Activated gamma-delta T cell treated with anti-CD3 and anti-CD28 coated beads, Interleukin-2, amount 50 U/mL, for 16 hours (primary cell): Measurements from ENCODE around the gene CCT8L2.
"Not testable (repeated sequence)": the region's sequence is repeated elsewhere in the genome, so short reads cannot be mapped to it uniquely, and the experiment has no call there.

Source experiments
- DNase-seq: peaks from one replicate; pipeline ENCODE4 v3.0.0-alpha.2; 2020; ENCODE audit warnings: low read depth

The CCT8L2 gene, protein sequence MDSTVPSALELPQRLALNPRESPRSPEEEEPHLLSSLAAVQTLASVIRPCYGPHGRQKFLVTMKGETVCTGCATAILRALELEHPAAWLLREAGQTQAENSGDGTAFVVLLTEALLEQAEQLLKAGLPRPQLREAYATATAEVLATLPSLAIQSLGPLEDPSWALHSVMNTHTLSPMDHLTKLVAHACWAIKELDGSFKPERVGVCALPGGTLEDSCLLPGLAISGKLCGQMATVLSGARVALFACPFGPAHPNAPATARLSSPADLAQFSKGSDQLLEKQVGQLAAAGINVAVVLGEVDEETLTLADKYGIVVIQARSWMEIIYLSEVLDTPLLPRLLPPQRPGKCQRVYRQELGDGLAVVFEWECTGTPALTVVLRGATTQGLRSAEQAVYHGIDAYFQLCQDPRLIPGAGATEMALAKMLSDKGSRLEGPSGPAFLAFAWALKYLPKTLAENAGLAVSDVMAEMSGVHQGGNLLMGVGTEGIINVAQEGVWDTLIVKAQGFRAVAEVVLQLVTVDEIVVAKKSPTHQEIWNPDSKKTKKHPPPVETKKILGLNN

DNA sequence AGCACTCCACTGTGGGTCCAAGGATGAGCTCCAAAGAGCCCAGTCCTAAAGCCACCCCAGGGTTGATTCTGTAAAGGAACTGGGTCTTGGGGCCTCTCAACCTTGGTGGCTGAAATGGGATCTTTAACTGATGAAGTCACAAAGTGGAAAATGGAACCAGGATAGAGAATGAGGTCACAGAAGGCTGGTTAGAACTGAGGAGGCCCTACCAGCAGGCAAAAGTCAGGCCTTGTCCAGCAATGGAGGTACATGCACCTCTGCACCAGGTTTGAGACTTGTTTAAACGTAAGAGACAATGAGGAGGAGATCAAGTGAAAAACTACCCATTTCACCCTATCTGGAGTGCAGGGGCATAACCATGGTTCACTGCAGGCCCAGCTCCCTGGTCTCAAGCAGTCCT lies at the start of gene CCT8L2:
Gene CCT8L2, minus strand, starts transcription at position 101 of the 400 bp plus-strand sequence. CDS start 260 bp downstream, outside the sequence.
- not testable (repeated sequence) for DNase-seq

DNA sequence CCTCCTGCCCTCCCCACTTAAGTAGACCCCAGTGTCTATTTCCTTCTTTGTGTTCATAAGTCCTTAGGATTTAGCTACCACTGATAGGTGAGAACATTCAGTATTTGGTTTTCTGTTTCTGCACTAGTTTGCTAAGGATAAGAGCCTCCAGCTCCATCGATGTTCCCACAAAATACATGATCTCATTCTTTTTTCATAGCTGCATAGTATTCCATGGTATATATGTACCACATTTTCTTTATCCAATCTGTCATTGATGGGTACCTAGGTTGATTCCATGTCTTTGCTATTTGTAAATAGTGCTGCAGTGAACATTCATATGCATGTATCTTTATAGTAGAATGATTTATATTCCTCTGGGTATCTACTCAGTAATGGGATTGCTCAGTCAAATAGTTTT lies 42.8 kb upstream of the CCT8L2 start:
- DNase-seq = not testable (repeated sequence)

DNA sequence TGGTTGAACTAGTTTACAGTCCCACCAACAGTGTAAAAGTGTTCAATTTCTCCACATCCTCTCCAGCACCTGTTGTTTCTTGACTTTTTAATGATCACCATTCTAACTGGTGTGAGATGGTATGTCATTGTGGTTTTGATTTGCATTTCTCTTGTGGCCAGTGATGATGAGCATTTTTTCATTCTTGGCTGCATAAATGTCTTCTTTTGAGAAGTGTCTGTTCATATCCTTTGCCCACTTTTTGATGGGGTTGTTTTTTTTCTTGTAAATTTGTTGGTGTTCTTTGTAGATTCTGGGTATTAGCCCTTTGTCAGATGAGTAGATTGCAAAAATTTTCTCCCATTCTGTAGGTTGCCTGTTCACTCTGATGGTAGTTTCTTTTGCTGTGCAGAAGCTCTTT lies 41.5 kb upstream of the CCT8L2 start:
- not testable (repeated sequence) for DNase-seq

DNA sequence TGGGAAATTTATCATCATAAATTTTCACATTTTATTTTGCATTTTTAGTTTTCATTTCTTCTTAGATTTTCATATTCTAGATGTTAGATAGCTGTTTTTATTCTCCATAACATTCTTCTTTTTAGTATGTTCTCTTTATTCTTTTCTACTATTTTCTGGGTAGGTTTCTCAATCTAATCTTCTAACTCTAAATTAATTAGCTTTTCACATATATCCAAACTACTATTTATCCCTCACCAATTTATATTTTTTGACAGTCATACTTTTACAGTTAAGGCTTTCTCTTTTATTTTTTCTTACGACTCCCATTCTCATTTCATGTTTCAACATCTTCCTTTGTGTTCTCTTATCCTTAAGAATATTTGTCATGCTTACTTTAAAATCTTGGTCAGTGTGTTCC lies 35.9 kb upstream of the CCT8L2 start:
- not testable (repeated sequence) for DNase-seq

DNA sequence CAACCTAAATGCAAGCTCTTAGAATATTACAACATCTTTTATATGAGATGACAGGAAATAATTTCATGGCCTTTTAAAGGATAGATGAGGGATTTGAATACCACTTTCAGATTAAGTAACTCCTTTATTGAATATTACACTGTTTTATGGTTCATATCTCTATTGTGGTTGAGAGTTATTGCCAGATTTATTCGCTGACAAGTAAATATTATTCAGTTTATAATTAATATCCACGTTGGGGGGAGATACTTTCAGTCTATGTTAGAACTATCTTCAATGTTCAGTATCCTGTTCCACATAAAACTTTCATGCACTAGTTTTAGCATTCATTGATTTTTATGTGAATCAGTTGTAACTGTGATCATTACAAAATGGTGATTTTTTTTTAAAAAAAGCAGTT lies 32.4 kb upstream of the CCT8L2 start:
- not testable (repeated sequence) for DNase-seq

DNA sequence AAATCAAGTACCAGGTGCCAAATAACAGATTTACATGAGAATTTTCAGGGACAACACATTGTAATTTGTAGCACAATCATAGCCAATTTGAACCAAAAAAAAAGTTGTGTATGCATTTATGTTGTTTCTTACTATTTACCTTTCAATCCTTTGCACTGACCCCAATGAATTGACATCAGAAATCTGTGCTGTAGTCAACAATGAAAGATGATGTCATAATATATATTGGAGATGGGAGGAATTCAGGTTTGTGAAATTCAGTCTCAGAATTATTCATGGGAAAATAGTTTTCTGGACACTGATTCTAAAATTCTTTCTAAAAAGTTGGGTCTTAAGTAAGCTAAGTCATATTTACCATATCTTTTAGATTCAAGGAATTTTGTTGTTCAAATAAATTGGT lies 31.0 kb upstream of the CCT8L2 start:
- not testable (repeated sequence) for DNase-seq

DNA sequence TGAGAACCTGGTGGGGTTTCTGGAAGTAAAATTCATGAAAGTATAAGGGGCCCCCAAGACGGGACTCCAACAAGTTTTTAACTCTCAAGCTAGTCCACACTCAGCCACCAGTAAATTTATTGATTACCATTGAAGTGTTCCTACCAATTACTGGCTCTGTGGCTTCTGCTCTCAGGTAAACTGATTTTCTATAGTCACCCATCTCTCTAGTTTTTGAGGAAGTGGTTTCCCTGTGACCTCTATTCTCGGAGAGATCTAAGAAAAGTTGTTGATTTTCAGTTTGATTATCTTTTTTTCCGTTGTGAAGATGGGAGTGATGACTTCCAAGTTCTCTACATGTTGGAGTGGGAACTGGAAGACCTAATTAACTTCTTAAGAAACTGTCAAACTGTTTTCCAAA lies 24.9 kb upstream of the CCT8L2 start:
- not testable (repeated sequence) for DNase-seq

DNA sequence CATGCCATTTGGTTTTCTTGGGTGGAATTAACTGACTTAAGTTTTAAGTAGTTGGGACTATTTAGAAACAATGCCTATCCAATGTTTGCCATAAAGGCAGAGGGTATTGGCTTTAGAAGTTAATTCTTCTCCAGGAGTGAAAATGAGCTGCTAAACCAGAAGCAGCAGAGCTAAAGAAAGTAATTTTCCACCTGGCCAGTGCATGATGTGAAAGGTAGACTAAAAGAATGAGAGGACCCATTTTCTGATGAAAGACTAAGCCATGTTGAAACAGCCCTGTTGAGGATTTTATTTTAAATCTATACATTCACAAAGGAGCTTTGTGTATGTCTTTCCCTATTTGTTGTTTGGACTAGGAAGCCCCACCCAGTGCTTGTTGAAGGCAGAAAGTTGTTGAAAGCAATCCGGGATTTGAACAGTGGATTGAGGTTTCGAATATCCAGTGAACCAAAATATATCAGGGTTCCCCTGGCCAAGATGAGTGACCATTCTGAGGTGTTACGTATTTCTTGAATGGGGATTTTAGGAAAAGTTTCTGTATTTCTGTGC lies 23.9 kb upstream of the CCT8L2 start:
- not testable (repeated sequence) for DNase-seq

DNA sequence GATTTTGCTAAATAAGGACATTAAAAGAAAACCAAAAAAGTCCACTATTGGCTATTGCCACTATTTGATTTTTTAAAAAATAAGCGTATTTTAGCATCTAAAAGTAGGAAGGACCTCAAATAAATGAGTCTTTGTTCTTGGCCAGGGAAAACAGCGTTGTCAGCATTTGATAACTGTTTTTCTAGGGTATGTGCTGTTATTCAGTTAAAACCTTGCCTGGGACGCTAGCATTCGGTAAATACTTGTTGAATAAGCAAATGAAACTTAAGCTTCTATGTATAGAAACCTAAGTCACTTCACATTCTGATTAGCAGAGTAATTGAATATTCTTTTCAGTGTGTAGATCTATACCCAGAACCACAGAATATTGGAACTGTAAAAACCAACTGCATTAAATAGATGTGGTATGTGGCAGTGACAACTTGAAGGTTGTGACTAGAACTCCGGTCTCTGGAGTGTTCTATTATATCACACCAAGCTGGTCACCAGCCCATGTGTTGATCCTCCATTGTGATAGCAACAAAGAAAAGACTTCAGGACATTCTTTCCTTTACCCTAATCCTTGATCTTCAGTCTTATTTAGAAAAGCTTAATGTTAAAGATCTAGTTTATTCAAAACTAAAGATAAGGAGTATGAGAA lies 23.1 kb upstream of the CCT8L2 start:
- not testable (repeated sequence) for DNase-seq

DNA sequence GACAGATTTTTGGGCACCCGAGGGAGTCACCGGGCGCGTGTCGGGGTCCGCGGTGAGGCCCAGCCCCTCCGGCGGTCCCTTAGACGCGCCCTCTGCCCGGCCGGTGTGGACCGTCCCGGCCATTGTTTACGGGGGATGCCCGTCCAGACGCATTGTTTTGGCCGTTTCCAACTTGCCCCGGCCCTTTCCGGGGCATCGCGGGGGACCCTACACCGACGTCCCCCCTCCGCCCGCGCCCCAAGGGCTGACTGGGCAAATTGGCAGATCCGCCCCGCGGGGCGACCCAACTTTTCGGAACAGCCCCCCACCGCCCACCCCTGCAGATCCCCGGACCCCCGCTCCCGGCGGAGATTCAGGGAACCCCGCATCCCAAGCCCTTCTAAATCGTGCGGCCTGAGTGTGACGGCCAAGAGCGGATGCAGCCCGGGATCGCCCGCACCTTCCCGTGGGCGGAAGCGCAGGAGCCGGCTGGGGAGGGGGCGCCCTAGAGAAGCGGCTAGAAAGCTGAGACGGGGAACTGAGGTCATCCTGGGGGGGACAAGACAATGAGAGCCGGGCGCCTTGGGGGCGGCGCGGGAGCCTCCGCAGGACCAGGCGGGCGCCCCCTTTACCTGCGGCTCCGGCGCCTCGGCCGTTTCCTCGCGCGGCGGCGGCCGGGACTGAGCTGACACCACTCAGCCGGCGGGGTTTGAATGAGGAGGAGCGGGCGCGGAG lies 17.1 kb upstream of the CCT8L2 start:
- DNase-seq = no peak

DNA sequence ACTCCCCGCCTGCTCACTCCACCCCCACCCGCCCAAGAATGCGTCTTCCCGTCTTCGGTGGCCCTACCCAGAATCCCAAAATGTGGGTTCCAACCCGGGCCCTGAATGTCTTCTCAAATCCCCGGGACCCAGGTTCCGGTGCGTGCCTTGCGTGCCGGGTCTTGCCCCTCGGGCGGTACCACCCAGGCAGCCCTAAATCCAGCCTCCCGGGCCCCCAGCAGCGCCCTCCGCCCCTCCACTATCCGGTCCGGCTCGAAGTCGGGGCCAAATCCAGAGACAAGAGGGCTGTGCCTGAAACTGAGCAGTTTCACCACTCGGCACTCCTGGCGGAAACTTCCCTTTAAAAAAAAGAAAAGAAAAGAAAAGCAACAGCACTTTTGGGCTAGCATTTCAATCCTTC lies 16.3 kb upstream of the CCT8L2 start:
- no peak for DNase-seq

DNA sequence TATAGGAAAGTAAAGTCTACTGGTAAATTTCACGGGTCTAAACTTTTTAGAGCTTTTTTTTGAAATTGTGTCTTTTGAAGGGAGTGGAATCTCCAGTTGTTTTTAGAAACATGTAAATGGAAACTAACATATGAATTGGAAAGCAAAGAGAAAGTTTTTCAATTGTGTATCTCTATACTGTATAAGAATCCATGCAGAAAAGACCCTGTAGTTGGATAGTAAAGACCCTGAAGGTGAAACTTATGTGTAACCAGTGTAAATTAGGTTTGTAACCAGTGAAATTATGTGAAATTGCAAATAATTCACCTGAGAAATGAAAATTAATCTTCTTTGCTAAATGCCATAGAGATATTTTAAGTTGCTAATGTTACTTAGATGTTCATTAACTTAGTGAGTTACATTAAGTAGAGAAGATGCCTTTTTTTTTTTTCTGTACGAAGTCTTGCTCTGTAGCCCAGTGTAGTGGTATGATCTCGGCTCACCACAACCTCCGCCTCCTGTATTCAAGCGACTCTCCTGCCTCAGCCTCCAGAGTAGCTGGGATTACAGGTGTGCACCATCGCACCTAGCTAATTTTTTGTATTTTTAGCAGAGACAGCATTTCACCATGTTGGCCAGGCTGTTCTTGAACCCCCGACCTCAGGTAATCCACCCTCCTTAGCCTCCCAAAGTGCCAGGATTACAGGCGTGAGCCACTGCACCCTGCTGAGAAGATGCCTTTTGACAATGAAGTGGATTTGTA lies 11.8 kb upstream of the CCT8L2 start:
- not testable (repeated sequence) for DNase-seq

DNA sequence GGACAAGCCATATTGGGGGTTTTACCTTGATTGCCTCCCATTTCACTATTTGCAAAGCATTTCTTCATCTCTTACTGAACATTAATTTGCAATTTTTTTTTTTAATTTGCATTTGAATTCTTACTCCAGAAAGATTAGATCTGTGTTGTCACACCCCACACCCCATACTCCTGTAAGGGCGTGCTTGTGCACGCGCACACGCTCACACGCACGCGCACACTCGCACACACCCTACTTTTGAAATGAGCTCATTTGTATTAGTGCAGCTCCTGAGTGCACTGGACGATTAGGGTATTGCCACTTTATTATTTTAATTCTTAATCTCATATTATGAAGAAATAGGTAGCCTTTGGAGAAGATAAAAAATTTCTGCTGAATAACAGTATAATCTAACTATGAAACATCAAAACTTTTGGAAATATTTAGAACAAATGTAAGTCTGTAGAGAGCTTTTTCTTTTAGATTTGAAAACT lies 11.2 kb upstream of the CCT8L2 start:
- not testable (repeated sequence) for DNase-seq

DNA sequence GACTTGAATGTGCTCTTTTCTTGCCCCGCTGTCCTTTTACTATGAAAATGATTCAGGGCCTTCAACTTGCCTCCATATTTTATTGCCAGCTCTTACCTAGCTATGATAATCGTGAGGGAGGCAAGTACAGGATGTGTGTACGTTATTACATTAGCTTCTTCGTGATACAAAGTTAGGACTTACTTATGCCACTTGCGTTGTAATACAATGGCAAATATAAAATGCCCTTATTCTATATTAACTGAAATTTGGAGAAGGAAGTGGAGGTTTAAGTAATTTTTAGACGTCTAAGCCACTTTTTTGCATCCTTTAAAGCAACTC lies 10.8 kb upstream of the CCT8L2 start:
- no peak for DNase-seq

DNA sequence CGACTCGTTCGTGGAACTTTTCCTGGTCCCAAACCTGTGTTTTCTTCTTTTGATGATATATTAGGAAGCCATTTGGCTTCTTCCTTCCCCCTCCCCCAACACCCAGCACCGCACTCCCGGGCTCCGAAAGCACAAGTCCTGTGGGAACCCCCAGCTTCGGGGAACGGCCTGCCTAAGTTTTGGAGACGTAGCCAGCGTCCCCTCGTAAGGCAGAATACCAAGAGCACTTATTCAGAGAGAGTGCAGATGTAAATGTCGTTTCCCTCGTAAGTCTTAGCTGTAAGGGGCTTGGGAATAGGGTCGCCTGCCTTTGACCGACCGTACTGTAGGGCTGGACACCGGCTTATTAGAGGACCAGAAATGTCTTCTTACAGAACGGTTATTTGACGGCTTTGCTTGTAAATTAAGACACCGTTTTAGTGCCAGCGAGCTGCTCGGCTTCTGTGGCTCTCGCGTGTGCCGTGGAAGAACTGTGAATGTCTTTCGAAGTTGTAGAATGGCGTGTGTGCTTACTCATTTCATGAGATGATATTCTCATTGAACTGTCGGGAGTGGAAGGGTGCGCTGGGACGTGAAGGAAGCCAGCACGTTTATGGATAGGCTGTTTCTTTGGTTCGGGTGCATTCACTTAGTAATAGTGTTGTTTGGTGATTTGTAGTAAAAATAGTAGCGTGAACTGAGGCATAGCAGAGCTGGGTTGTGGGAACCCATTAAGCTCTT lies 10.3 kb upstream of the CCT8L2 start:
- DNase-seq = not testable (repeated sequence)

DNA sequence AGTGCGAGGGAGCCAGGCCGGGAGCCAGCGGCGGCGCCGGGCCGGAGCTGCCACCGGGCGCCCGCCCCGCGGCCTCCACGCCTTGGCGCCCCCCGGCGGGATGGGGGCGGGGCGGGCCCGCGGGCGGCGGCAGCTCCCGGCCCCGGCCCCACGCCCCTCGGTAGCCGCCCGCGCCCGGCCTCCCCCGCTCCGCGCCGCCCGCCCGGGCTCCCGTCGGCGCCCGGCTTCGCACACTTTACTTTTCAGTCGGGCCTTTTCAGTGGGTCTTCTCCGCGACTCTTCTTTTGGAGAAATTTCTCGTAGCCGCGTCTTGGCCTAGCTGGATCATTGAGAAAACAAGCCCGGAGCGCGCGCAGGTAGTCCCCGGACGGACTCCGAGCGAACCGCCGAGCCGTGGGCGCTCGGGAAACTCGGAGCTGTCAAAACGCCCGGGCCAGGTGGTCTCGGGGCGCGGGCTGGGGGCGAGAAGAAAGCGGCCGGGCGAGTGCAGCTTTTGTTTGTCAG lies 9.7 kb upstream of the CCT8L2 start:
- DNase-seq = not testable (repeated sequence)

DNA sequence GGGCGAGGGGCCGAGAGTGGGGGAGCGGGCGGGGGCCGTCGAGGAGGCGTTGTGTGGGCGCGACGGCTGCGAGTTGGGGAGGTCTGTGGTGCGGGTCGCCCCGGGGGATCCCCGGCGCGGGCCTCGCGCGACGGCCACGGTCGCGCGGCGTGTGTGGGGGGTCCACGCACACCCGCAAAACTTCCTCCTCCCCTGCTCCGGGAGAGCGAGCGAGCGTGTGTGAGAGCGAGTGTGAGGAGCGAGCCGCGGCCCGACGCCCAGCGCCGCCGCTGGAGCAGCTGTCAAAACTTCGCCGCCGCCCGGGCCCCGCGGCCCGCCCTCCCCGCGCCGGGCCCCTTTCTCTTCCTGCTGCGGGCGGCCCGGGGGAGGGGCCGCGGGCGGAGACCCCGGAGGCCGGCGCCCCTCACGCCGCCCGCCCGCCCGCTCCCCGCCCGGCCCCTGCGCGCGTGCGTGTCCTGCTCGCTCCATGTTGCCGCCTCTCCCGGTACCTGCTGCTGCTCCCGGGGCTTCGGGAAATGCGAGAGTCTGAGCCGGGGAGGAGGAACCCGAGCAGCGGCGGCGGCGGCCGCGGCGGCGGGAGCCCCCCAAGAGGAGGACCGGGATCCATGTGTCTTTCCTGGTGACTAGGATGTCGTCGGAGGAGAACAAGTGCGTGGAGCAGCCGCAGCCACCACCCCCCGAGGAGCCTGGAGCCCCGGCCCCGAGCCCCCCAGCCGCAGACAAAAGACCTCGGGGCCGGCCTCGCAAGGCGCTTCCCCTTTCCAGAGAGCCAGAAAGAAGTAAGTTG lies 9.0 kb upstream of the CCT8L2 start:
- DNase-seq = no peak

DNA sequence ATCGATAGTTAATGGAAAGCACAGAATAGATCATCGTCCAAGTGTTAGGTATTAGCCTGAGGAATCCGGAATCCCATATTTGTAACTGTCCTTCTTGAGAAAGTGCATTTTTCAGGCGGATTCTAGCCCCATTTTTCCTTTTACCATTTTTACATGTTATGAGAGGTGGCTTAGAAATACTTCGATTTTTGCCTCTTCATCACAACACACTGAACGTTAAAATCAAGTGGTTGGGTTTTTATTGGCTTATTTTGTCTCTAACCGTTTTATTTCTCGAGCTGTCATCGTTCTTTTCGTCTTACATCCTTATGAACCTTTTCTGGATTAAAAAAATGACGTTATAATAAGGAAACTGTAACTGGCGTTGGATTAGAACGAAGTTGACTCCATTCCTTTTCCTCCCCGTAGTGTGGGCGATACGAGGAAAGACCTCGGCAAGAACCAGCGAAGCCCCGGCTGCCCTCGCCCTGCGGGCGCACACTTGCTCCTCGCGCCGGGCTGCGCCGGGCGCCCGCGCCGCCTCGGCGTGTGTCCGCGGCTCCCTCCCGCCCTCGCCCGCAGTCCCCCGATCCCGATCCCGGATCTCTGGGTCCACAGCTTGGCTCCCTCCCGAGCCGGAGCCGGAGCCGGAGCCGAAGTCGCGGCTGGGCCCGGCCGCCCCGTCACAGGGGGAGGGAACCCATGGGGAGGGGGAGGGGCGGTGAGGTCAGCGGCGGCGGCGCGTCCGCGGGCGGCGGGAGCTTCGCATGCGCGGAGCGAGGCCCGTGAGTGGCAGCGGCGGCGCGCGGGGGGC lies 8.2 kb upstream of the CCT8L2 start:
- DNase-seq = peak; percentile 64

DNA sequence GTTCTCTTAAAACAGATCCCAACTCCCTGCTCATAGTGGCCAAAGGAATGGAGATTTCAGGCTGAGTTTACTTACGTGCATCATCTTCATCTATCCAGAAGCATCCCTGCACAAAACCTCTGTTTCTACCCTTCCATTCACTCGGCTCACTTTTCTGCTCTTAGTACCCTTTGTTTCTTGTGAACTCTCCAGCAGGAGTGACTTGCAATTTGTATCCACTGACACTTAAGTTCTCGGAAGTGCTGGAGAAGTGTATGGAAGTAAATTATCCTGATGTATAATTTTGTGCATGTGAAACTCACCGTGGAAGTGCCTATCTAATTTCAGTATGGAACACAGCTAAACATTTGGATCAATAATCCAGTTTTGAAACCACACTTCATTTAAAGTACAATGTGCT lies 7.0 kb upstream of the CCT8L2 start:
- not testable (repeated sequence) for DNase-seq
